ENCODE results near the gene ERLIN1.

Gene ERLIN1

GRCh38 chr10:100185364-100186252, at the start of gene ERLIN1:
Gene ERLIN1, minus strand, starts transcription at chr10:100186029. Its CDS starts 403 bp downstream, at chr10:100185626.
- peak within 1 kb of the TSS; percentile 97 for H3K4me3 ChIP-seq (ENCODE audit: low read length)
- DNase-seq (ENCODE audit: low read depth) = peak; percentile 94
- TF ChIP-seq CTCF (IDR thresholded peaks at IDR 0.05; ENCODE audit: insufficient read depth, low read depth, low read length, missing control alignments) = no peak

- DNase-seq (ENCODE audit: low read depth) = no peak
- no peak overlapping the region for H3K4me3 ChIP-seq (ENCODE audit: low read length)
- no peak for TF ChIP-seq CTCF (IDR thresholded peaks at IDR 0.05; ENCODE audit: insufficient read depth, low read depth, low read length, missing control alignments)
These were observed 46.3 kb upstream of the ERLIN1 start for GRCh38 chr10:100232101-100232500.

- no peak for TF ChIP-seq CTCF (IDR thresholded peaks at IDR 0.05; ENCODE audit: insufficient read depth, low read depth, low read length, missing control alignments)
- DNase-seq (ENCODE audit: low read depth) = no peak
- H3K4me3 ChIP-seq (ENCODE audit: low read length) = peak overlapping the region; percentile 99
These were observed 44.1 kb upstream of the ERLIN1 start for GRCh38 chr10:100229819-100230422.

GRCh38 chr10:100223879-100224278, 38.0 kb upstream of the ERLIN1 start:
- no peak for TF ChIP-seq CTCF (IDR thresholded peaks at IDR 0.05; ENCODE audit: insufficient read depth, low read depth, low read length, missing control alignments)
- H3K4me3 ChIP-seq (ENCODE audit: low read length) = no peak overlapping the region
- no peak for DNase-seq (ENCODE audit: low read depth)

- H3K4me3 ChIP-seq (ENCODE audit: low read length) = no peak overlapping the region
- no peak for TF ChIP-seq CTCF (IDR thresholded peaks at IDR 0.05; ENCODE audit: insufficient read depth, low read depth, low read length, missing control alignments)
- DNase-seq (ENCODE audit: low read depth) = no peak
These were observed 36.7 kb upstream of the ERLIN1 start for GRCh38 chr10:100222529-100222928.

GRCh38 chr10:100216006-100216405, 30.2 kb upstream of the ERLIN1 start:
- no peak overlapping the region for H3K4me3 ChIP-seq (ENCODE audit: low read length)
- no peak for DNase-seq (ENCODE audit: low read depth)
- no peak for TF ChIP-seq CTCF (IDR thresholded peaks at IDR 0.05; ENCODE audit: insufficient read depth, low read depth, low read length, missing control alignments)
